ENCODE results near the gene TAF1C.

The TAF1C gene

GRCh38 chr16:84150926-84151325 is 35.9 kb downstream of the TAF1C start:
- Histone ChIP-seq H2AFZ (ENCODE audit: low read length) (no peak overlapping the region), H3K27me3 (replicated peaks; ENCODE audit: insufficient read depth, low read length) (no peaks in the 10 kb centered on the region), H3K9me2 (replicated peaks; ENCODE audit: insufficient read depth, low read length) (no peaks in the 10 kb centered on the region), H3K9me3 (replicated peaks; ENCODE audit: insufficient read depth, low read length) (no peaks in the 10 kb centered on the region), H3K9ac (ENCODE audit: low read length) (no peak overlapping the region), H3F3A (ENCODE audit: insufficient read depth, low read length) (no peaks in the 10 kb centered on the region), H3K79me2 (ENCODE audit: low read length) (no peaks in the 10 kb centered on the region), H4K20me1 (ENCODE audit: insufficient read depth, low read length) (no peaks in the 10 kb centered on the region), H3K36me3 (replicated peaks; ENCODE audit: insufficient read depth, low read length) (no peaks in the 10 kb centered on the region), H3K4me2 (ENCODE audit: low read depth, low read length) (no peak overlapping the region), H3K27ac (ENCODE audit: low read length) (no peak overlapping the region), H3K4me1 (ENCODE audit: low read length) (no peaks in the 10 kb centered on the region), H3K4me3 (ENCODE audit: low read length) (no peak overlapping the region)
- TF ChIP-seq CTCF (IDR thresholded peaks at IDR 0.05; ENCODE audit: low read length) (no peak), EZH2 (optimal IDR thresholded peaks at IDR 0.05; ENCODE audit: low read depth, low read length) (no peak), EZH2phosphoT487 (IDR thresholded peaks at IDR 0.05; ENCODE audit: low read length) (no peak)
- no peak for DNase-seq

DNA sequence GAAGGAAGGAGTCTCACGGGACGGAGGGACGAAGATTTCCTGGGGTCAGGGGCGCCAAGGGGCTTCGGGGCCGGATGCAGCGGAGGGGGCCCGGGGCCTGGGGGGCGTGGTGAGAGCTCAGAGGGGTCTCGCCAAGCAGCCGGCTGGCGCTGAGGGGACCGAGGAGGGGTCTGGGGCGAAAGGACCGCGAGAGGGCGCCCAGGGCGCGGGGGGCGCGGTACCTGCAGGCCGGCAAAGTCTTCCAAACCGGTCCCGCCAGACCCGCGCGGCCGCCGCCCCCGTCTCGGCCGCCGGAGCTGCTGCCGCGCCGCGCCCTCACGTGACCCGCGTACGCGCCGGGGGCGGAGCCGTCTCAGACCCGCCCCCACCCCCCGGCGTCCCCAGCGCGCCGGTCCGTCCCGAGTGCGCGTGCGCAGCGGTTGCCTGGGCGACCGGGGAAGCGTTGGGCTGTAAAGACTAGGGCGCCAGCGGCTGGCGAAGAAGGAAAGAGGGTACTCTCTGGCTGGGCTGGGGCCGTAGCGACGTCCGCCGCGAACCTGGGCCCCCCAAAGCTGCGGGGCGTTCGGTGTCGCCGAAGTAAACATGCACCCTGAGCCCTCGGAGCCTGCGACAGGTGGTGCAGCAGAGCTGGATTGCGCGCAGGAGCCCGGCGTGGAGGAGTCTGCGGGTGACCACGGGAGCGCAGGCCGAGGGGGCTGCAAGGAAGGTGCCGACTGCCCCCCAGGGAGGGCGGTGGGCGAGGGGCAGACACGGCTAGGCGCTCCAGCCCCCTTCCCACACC is 41.8 kb downstream of the TAF1C start, which contains the start of the genes DNAAF1 and HSDL1:
DNAAF1 (plus strand) TSS at position 450 of the 781 bp plus-strand sequence; CDS start at position 583, 133 bp downstream.
HSDL1 (minus strand) TSS at position 319 of the 781 bp plus-strand sequence. CDS start 13,856 bp downstream, outside the sequence.
- peak within 1 kb of the TSS; percentile 46 for H2AFZ ChIP-seq (ENCODE audit: low read length)
- peaks cover 5% of the 10 kb centered on the region for H3K4me1 ChIP-seq (ENCODE audit: low read length)
- no peaks in the 10 kb centered on the region for H3K9me2 ChIP-seq (replicated peaks; ENCODE audit: insufficient read depth, low read length)
- no peaks in the 10 kb centered on the region for H3K9me3 ChIP-seq (replicated peaks; ENCODE audit: insufficient read depth, low read length)
- H4K20me1 ChIP-seq (ENCODE audit: insufficient read depth, low read length): no peaks in the 10 kb centered on the region
- TF ChIP-seq EZH2phosphoT487 (IDR thresholded peaks at IDR 0.05; ENCODE audit: low read length) (no peak), EZH2 (optimal IDR thresholded peaks at IDR 0.05; ENCODE audit: low read depth, low read length) (no peak), CTCF (IDR thresholded peaks at IDR 0.05; ENCODE audit: low read length) (peak; percentile 7; the same call in 1 of the 2 replicates)
- H3K4me2 ChIP-seq (ENCODE audit: low read depth, low read length): peak within 1 kb of the TSS; percentile 69
- peak within 1 kb of the TSS; percentile 84 for H3K27ac ChIP-seq (ENCODE audit: low read length)
- H3K4me3 ChIP-seq (ENCODE audit: low read length): peak within 1 kb of the TSS; percentile 69
- peak; percentile 81 for DNase-seq
- no peaks in the 10 kb centered on the region for H3K27me3 ChIP-seq (replicated peaks; ENCODE audit: insufficient read depth, low read length)
- H3K36me3 ChIP-seq (replicated peaks; ENCODE audit: insufficient read depth, low read length): no peaks in the 10 kb centered on the region
- H3K9ac ChIP-seq (ENCODE audit: low read length): peak within 1 kb of the TSS; percentile 92
- no peaks in the 10 kb centered on the region for H3F3A ChIP-seq (ENCODE audit: insufficient read depth, low read length)
- peaks cover 38% of the 10 kb centered on the region for H3K79me2 ChIP-seq (ENCODE audit: low read length)

DNA sequence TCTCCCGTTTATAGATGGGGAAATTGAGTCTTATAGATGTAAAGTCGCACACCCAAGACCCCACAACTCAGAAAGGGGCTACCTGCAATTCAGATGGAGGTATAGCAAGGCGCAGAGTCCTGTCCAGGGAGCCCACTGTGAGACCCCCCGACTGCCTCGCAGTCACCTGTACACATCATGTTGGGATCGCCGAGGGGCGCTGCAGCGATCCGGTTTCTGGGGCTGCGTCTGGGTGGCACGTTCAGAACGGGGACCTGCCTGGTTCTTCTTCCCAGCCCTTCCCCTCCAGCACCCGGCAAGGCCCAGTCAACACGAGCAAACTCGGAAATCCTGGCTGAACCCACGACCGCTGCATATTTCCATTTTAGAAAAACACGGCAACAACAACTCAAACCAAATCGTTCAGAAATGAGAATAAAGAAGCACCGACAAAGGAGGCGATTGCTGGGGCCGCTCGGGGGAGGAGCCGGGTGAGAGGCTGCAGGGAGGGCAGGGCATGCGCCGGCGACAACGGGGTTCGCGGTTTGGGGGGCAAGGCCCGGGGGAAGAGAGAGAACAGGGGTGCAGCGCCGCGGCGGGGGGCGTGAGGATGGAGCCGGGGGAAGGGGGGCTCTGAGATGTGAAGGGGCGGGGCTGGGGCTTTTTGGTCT is 42.5 kb downstream of the TAF1C start:
- Histone ChIP-seq H3K4me1 (ENCODE audit: low read length) (peaks cover 12% of the 10 kb centered on the region), H3K36me3 (replicated peaks; ENCODE audit: insufficient read depth, low read length) (no peaks in the 10 kb centered on the region), H3K79me2 (ENCODE audit: low read length) (peaks cover 45% of the 10 kb centered on the region), H3K27ac (ENCODE audit: low read length) (peak overlapping the region; percentile 84), H3K9me2 (replicated peaks; ENCODE audit: insufficient read depth, low read length) (no peaks in the 10 kb centered on the region), H2AFZ (ENCODE audit: low read length) (no peak overlapping the region), H3K9ac (ENCODE audit: low read length) (peak overlapping the region; percentile 92), H3F3A (ENCODE audit: insufficient read depth, low read length) (peaks cover 3% of the 10 kb centered on the region; the same call in 1 of the 2 replicates), H3K27me3 (replicated peaks; ENCODE audit: insufficient read depth, low read length) (no peaks in the 10 kb centered on the region), H3K9me3 (replicated peaks; ENCODE audit: insufficient read depth, low read length) (no peaks in the 10 kb centered on the region), H3K4me3 (ENCODE audit: low read length) (peak overlapping the region; percentile 69), H4K20me1 (ENCODE audit: insufficient read depth, low read length) (no peaks in the 10 kb centered on the region), H3K4me2 (ENCODE audit: low read depth, low read length) (peak overlapping the region; percentile 68)
- peak; percentile 24 for DNase-seq
- TF ChIP-seq CTCF (IDR thresholded peaks at IDR 0.05; ENCODE audit: low read length): peak; percentile 12; the same call in 1 of the 2 replicates
- no peak for TF ChIP-seq EZH2phosphoT487 (IDR thresholded peaks at IDR 0.05; ENCODE audit: low read length)
